HG03442 (cell line): ENCODE measurements around the gene LCN1.

Experiments
- ATAC-seq: cut with Tn5 transposase; IDR thresholded peaks from one replicate; pipeline ENCODE4 v1.9.1; 2021; ENCODE audit warnings: mild to moderate bottlenecking, moderate library complexity; ENCODE audit not compliant: unreplicated experiment

Gene LCN1

GRCh38 chr9:135565636-135566035, 44.4 kb downstream of the LCN1 start:
- no peak for ATAC-seq

GRCh38 chr9:135566552-135566951, 45.3 kb downstream of the LCN1 start:
- no peak for ATAC-seq

- no peak for ATAC-seq
Measured at GRCh38 chr9:135567311-135567710, 46.1 kb downstream of the LCN1 start.

- ATAC-seq, result no peak
Measured at GRCh38 chr9:135568026-135568425, 46.8 kb downstream of the LCN1 start.

GRCh38 chr9:135570456-135570855, 49.2 kb downstream of the LCN1 start:
- ATAC-seq, result no peak

- no peak for ATAC-seq
Measured at GRCh38 chr9:135572233-135572632, 51.0 kb downstream of the LCN1 start.

GRCh38 chr9:135573124-135573523, 51.9 kb downstream of the LCN1 start:
- no peak for ATAC-seq

GRCh38 chr9:135574331-135574730, 53.1 kb downstream of the LCN1 start:
- no peak for ATAC-seq

- no peak for ATAC-seq
Measured at GRCh38 chr9:135574943-135575342, 53.7 kb downstream of the LCN1 start.
